HUDEP-2 (cell line): ENCODE results near the gene ETV7.
"Not testable (repeated sequence)": the region's sequence is repeated elsewhere in the genome, so short reads cannot be mapped to it uniquely, and the experiment has no call there.

Source experiments
- DNase-seq, 76 experiments: peaks; one replicate each; lab custom pipeline; 2025; ENCODE audit not compliant: unreplicated experiment in 76 of 76; lab: John Stamatoyannopoulos, UW

Gene ETV7

GRCh38 chr6:36387440-36388303 lies at the start of gene ETV7:
TSS of gene ETV7 (minus strand) at chr6:36387669. CDS start at chr6:36387541, 128 bp downstream.
- DNase-seq: peak in 2 of 76 experiments; percentile 10 to 37

- DNase-seq: no peak
Measured at GRCh38 chr6:36436466-36436865, 49.0 kb upstream of the ETV7 start.

- no peak for DNase-seq
Measured at GRCh38 chr6:36432151-36432671, 44.7 kb upstream of the ETV7 start.

DNA sequence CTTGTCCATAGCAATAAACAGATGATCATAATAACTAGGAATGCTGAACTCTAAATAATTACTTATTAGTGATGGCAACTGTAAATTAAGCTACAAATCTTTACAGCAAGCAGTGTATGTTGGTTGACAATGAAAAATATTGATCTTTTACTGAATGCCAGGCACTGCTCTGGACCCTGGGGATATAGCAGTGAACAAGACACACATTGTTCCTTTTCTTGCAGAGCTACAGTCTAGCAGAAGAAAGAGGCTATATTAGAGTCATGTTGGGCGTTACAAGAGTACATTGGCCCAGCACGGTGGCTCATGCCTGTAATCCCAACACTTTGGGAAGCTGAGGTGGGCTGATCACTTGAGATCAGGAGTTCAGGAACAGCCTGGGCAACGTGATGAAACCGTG lies 43.7 kb upstream of the ETV7 start:
- DNase-seq: no peak

DNA sequence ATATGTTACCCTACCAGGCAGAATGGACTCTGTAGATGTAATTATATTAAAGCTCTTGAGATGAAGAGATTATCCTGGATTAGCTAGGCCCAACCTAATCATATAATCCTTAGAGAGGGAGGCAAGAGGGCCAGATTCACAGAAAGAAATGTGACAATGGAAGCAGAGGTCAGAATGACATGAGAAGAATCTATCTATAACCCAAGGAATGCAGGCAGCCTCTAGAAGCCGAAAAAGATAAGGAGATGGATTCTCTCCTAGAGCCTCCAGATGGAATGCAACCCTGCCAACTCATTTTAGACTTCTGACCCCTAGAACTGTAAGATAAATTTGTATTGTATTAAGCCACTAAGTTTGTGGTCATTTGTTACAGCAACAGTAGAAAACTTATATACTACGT lies 42.9 kb upstream of the ETV7 start:
- no peak for DNase-seq

DNA sequence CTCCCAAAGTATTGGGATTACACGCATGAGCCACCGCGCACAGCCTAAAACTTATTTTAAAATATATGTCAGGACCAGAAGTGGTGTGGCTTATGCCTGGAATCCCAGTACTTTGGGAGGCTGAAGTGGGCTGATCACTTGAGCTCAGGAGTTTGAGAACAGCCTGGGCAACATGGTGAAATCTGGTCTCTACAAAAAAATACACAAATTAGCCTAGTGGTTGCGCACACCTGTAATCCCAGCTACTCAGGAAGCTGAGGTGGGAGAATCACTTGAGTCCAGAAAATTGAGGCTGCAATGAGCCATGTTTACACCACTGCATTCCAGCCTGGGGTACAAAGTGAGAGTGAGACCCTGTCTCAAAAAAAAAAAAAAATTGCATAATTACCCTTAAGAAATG lies 41.4 kb upstream of the ETV7 start:
- DNase-seq: no peak

DNA sequence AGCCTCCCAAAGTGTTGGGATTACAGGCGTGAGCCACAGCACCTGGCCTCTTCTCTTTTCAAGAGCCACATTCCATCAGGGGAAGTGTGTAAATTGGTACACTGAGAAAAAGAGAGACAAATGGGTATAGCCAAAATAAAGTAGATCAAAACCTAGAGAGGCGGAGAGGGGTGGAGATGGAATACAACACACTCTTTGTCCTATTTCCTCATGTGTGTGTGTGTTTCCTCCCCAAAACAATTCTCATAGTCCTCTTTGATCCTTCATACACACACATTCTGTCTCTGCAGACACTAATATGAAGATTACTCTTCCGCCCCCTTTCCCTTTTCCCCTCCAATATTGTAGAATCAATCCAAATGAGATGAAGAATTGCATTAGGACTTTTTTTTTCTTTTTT lies 39.2 kb upstream of the ETV7 start:
- DNase-seq: no peak

DNA sequence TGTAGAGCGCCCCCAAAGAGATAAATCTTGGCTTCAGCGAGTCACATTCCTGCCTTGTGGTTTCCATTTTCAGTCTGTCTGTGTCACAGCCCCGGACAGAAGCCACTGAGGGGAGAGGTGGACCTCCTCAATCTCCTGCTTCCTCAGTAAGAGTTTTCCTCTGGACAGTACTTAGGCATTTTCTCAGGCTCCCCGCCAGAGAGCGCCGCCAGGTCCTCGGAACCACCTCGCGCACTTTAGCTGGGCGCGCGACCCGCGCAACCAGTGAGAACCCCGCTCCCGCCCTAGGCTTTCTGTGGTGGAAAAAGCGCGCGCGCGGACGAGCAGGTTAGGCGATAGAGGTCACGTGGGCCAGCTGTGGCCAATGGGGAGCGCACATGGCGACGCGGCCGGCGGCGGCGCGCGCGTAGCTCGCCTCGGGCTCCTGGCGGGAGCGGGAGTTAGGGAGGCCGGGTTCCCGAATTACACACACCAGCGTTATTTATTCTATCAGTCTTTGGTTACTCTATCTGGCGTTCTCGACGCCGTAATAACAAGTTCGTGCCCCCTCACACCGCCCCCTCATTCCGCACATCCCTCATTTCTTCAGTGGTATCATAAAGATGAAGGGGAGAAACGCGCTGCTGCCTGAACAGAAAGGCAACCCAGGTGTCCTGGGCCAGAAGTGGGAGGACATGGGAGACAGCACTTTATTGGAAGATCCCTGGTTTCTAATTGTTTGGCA lies 35.8 kb upstream of the ETV7 start:
- peak; percentile 67 to 100 (median 99) for DNase-seq

- no peak for DNase-seq
Measured at GRCh38 chr6:36422714-36423100, 35.2 kb upstream of the ETV7 start.

DNA sequence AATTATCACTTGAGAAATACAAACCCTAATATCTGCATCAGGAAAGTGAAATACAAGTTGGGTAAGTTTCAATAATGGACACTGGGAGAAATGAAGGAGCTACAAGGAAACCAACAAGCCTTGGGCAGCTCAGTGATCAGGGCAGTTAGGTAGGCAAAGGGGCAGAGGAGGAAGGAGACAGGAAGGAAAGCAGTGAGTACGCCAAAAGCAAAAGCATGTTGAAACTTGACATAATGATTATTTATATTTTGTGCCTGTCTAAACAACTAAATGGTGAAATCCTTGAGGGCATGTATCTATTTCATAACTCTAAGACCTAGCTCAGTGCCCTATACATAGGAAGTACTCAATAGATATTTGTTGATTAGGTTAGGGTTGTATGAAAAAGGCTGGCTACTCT lies 31.8 kb upstream of the ETV7 start:
- DNase-seq: no peak

- DNase-seq: peak in 16 of 76 experiments; percentile 12 to 57 (median 28)
Measured at GRCh38 chr6:36418558-36418957, 31.1 kb upstream of the ETV7 start.

DNA sequence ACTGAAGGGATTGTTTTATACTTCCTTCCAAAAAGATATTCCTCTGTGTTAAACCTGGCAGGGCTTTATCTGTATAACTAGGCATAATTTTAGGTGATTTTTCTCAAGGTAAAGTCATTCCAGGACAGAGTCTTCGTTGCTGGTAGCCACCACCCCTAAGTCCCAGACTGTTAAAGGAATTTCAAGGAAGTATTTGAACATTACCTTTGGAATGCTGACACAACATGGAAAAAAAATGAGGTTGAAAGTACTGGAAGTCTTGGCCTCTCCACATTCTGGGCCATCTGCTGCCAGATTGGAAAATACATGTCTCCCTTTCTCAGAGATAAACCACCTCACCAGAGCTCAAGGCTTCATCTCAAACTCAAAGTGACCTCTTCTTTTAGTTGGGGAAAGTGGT lies 27.0 kb upstream of the ETV7 start:
- DNase-seq: no peak

- no peak for DNase-seq
Measured at GRCh38 chr6:36413489-36414480, 26.3 kb upstream of the ETV7 start.

DNA sequence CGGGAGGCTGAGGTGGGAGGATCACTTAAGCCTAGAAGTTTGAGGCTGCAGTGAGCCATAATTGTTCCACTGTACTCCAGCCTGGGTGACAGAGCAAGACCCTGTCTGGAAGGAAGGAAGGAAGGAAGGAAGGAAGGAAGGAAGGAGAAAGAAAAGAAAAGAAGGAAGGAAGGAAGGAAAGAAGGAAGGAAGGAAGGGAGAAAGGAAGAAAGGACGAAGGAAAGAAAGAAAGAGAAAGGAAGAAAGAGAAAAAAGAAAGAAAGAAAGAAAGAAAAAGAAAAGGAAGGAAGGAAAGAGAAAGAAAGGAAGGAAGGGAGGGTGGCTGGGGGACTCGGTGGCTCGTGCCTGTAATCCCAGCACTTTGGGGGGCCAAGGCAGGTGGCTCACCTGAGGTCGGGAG lies 22.2 kb upstream of the ETV7 start:
- not testable (repeated sequence) for DNase-seq

GRCh38 chr6:36404164-36404563 lies 16.7 kb upstream of the ETV7 start:
- DNase-seq: no peak

GRCh38 chr6:36402481-36402880 lies 15.0 kb upstream of the ETV7 start:
- DNase-seq: no peak

DNA sequence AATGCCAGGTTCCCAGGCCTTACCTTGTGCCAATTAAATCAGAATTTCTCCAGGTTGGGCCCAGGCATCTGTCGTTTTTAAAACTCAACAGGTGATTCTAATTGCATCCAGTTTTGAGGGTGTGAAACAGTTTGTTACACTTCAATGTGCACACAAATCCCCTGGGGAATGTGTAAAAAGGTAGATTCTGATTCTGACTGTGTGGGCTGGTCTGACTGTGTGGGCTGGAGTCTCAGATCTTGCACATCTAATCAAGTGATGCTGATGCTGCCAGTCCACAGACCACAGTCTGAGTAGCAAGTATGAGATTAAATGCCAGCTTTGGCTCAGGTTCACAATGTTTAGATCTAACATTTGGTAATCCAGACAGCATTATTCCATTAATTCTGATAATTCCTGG lies 12.5 kb upstream of the ETV7 start:
- no peak for DNase-seq

GRCh38 chr6:36392621-36393020 lies 5.2 kb upstream of the ETV7 start:
- no peak for DNase-seq

GRCh38 chr6:36389353-36389752 lies 1.9 kb upstream of the ETV7 start:
- DNase-seq: no peak
